GM11168 (cell line): ENCODE results near the gene UBXN6.

Experiments used
- in situ Hi-C: fragments of 300-500 bp; cut with MboI; formaldehyde crosslinking; loops from one replicate; pipeline ENCODE4 v1.12.0; 2022; ENCODE audit warnings: low sequenced_read_pairs; ENCODE audit not compliant: unreplicated experiment

The UBXN6 gene

GRCh38 chr19:4456843-4457653 is 546 bp downstream of the UBXN6 start:
- in situ Hi-C loops, result no loop called here

DNA sequence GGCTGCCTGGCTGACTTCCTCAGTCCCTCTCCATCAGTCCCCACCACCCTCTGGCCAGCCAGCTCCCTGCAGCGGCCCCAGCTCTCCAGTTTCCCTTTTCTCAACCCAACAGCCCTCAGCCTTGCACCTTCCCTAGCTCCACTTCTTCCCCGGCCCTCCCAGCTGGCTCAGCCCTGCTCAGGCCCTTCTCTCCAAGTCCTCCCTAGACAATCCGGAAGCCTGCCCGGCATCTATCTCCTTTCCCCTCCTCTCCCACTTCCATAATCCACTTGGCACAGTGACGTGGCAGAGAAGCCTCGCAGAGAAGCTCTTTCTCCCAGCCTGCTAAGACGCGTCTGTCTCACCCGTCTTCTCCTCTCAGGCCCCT is 1.1 kb downstream of the UBXN6 start:
- in situ Hi-C loops, result no loop called here

GRCh38 chr19:4455719-4456475 is 1.7 kb downstream of the UBXN6 start:
- in situ Hi-C loops, result no loop called here

- in situ Hi-C loops, result no loop called here
These were observed 2.6 kb downstream of the UBXN6 start for GRCh38 chr19:4454747-4455718.

GRCh38 chr19:4453232-4454179 is 4.1 kb downstream of the UBXN6 start:
- in situ Hi-C loops, result no loop called here

- in situ Hi-C loops, result no loop called here
These were observed 5.2 kb downstream of the UBXN6 start for GRCh38 chr19:4452230-4452990.

GRCh38 chr19:4449639-4450028 is 8.0 kb downstream of the UBXN6 start:
- in situ Hi-C loops, result no loop called here

DNA sequence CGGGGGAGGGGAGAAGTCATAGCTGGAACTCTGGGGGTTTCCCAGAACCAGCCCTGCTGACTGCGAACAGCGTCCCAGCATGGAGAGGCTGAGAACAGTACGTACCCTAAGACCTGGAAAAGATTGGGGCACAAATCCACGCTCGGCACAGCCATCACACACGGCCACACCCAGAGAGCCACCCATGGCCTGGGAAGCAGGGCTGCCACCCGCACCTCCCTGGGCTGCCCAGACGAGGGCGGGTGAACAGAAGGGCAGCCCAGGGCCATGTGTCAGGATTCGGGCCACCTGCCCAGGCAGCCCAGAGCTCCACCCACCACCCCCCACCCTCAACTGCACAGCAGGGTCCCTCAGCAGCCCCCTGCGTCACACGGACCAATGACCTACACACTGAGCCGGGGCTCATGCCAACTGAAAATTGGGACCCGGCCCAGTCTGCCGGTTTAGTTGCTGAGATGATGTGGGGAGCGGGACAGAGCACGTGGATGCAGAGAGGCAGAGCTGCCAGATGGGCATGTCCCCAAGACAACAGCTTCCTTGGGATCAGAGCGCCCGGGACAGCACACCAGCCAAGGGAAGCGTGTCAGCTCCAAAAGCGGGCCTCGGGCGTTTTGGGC is 8.5 kb downstream of the UBXN6 start:
- in situ Hi-C loops, result no loop called here

GRCh38 chr19:4448147-4448985 is 9.2 kb downstream of the UBXN6 start:
- in situ Hi-C loops, result no loop called here

- in situ Hi-C loops, result no loop called here
These were observed 10.1 kb downstream of the UBXN6 start for GRCh38 chr19:4447327-4448146.

GRCh38 chr19:4446704-4447200 is 10.8 kb downstream of the UBXN6 start:
- in situ Hi-C loops, result no loop called here

- in situ Hi-C loops, result no loop called here
These were observed 11.5 kb downstream of the UBXN6 start for GRCh38 chr19:4445963-4446703.

DNA sequence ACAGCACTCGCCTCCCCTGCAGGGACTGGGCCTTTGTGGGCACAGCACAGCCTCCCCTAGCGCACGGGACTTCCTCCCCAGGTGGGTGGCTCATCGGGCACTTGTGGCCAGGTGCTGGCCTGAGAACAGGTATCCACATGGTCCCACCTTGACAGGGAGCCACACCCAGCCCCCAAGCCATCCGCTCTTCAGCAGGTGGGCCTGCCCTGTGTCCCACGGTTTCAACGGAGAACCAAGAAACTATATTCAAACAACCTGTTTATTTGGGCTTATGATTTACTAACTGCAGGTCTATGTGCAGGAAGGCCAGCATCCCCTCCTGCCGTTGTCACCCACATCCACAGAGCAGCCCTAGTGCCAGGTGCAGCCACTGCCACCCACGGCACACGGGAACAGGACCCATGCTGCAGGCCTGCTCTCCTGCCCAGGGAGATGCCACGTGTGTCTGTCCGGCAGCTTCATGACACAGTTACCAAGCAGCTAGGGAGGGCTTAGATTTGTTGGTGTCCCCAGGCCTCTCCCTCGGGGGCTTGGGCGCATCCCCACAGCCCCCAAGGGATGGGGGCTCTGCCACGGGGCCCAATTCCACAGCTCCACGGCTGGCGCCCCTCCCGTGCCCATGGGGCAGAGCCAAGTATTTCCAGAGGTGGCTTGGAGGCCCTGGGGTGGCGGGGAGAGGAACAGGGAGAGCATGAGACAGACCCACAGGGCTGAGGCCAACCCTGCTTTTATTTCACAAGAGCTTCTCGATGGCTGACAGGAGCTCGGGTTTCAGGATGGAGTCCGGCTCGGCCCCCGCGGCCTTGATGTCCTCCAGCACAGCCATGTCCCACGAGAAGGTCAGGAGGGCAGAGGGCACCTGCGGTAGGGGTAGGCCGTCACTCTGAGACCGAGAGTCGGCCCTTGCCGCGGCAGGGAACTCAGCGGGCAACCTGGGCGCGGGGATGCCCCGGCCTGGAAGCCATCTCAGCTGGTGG is 12.5 kb downstream of the UBXN6 start:
- in situ Hi-C loops, result no loop called here

- in situ Hi-C loops, result no loop called here
These were observed 13.4 kb downstream of the UBXN6 start for GRCh38 chr19:4443966-4444764.
